ENCODE data around the gene SUSD5.
"Not testable (repeated sequence)": the region's sequence is repeated elsewhere in the genome, so short reads cannot be mapped to it uniquely, and the experiment has no call there.

Gene SUSD5

DNA sequence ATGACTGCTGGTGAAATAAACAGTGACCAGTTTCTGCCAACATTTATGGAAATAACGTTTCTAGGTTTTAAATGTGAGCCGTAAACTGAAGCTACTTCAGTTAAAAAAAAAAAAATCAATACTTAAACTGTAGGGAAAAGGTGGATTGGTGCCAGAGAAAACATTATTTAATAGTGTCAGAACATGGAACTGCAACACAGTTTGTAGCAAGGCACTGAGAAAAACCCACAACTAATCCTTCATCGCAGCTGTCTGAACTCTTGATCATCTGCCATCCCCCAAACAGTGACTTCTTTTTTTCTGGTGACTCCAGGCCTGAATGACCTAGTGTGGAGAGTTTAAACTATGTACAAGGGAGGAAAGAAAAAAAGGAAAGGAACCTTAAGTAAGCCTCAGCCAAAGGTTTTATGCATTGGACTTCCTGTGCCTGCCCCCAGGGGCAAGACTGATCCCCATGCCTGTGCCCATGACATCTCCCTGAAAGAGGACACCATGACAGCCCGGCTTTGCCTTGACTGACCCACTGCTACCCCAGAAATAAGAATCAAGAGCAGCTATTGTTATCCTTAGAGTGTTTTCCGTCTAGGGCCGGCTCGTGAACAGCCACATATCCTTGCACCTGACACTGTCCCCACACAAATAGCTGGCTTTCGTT lies 71.7 kb downstream of the SUSD5 start:
- DNase-seq, result no peak

DNA sequence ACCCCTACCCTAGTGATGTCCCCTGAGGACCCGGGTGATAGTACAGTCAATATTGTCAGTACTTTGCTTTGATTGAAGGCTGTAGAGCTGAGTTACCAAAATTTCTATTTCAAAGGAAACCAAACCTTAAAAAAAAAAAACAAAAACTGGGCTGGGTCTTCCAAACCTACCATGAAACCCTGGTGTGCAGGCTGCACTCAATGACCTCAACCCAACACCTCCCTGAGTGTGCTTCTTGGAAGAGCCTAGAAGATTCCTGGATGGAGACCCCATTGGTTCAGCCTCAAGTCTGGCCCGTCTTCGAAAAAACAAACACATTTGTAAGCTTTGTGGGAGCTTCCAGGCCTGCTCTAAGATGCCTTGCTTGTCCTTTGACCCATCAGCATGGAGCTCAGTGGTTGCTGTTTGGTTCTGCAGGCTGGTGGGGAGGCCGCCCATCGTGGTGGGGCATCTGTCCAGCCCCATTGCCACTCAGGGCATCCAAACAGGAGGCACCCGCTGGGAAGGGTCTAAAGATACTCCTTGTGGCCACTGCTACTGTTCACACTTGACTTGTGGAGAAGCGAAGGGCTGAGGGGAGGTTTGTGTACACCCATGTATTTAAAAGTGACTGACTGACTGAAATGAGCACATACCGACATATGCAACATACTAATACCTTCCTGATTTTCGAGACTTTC lies 72.6 kb downstream of the SUSD5 start:
- DNase-seq, result no peak

DNA sequence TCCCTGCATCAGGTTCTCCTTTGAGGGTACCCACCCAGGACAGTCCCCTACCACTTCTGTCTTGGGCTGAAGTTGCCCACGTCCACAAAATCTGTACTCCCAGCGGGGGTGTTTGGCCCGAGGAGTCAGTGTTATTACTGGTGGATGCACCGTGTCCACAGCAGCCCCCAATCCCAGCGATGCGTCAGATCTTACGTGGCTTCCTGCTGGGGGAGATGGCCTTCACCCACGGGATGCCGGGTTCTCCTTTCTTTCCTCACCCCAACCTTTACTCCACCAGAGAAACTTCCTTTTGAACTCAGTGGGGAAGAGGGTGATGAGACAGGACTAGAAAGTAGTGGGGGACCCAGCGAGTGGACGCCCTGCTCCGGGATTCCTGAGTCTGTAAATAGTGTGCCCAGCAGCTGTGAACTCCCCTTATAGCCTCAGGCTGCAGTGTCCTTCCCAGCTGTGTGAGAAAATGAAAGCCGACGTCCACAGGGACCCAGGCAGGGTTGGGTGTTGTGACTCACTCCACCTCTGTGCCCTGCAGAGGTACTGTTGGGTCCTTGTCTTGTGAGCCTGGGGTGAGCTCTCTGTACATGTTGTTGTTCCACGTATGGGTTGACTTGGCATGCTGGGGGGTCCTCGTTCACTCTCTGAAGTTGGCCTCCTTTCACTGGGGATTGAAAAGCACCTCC lies 73.2 kb downstream of the SUSD5 start:
- no peak for DNase-seq

DNA sequence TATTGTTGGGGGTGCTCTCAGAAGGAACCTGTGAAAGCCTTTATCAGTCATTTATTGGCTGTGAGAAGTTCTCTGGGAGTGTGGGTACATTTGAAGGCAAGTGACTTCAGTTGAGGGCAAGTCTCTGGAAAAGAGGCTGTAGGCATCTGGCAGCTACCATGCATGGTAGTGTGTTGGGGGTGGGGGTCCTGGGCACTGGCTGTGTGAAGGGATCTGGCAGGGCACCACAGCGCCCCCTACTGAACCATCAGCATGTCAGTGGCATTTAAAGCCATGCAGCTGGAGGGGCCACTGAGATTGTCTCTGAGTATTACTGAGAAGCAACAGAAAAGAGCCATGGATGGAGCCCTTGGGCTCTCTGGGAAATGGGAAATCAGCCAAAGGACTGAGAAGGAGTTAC lies 74.2 kb downstream of the SUSD5 start:
- no peak for DNase-seq

DNA sequence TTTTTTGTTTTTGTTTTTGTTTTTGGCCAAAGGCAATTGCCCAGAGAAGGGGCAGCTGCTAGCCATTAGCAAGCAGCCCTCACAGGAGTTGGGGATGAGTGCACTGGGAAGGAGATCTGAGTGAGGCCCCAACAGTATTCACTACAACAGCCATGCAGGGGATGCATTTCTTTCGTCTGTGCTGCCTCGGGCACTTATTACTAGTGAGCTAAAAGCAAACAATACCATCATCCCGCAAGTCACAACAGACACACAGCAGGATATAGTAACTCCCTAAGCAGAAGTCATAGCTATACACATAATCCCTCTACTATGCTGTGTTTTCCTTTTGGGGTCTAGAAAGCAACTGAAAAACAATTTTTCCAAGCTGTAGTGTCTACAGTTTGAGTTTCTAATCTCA lies 77.6 kb downstream of the SUSD5 start:
- no peak for DNase-seq

DNA sequence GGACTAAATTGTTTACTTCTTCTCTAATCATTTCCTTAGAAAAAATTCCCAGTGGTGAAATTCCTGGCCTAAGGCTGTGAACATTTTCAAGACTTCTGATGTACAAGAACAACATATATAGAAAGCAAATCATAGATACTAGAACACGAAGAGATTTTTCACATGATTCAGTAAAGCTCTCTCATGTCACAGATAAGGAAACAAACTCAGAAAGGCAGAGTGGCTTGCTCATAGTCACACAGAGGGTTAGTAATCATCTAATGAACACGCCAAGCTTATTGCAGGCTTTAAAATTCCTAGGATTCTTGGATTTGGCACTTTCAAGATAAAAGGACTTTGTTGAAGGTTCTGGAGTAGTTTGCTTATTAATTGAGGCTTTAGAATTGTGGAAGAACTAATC lies 78.6 kb downstream of the SUSD5 start:
- no peak for DNase-seq

DNA sequence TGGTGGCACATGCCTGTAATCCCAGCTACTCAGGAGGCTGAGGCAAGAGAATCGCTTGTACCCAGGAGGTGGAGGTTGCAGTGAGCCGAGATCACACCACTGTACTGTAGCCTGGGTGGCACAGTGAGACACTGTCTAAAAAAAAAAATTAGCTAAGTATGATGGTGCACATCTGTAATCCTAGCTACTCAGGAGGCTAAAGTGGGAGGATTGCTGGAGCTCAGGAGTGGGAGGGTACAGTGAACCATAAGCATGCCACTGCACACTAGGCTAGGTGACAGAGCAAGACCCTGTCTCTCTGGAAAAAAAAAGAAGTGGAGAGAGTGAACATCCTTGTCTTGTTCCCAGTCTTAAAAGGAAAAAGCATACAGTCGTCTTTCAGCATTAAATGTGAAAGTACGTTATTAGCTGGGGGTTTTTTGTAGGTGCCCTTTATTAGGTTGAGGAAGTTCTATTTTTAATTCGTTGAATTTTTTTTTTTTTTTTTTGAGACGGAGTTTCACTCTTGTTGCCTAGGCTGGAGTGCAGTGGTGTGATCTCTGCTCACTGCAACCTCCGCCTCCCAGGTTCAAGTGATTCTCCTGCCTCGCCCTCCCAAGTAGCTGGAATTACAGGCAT lies 79.5 kb downstream of the SUSD5 start:
- DNase-seq, result not testable (repeated sequence)

DNA sequence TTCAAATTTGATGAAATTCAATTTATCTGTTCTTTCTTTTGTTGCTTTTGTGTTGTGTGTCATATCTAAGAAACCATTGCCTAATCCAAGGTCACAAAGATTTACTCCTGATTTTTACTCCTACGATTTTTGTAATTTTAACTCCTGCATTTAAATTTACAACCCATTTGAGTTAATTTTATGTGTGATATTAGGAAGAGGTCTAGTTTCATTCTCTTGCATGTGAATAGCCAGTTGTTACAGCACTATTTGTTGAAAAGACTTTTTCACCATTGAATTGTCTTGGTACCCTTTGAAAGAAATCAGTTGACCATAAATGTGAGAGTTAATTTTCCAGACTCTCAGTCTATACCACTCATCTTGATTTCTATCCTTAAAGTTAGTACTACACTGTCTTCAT lies 80.9 kb downstream of the SUSD5 start:
- DNase-seq, result no peak

DNA sequence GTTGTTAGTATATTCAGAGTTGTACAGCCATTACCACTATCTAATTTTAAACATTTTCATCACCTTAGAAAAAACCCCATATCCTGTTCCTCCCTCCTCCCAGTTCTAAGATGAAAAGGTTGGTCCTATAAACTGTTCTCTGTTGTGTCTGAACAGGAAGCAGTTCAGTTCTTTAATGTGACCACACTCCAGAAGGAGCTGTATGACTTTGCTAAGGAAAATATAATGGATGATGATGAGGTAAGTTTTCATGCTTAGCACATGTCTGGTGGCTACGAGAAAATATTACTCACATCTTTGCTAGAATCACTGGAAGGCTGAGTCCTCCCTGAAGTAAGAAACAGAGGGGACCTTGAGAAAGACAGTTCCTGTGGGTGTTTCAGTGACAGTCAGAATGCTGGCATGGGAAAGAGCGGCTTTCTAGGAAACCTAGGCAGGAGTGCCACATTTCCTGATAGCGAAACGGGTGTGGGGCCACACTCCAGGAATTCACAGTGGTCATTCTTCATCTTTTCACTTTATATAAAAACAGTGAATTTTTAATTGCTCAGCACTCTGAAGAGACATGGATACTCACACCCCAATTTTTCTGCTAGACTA lies 84.5 kb downstream of the SUSD5 start:
- no peak for DNase-seq

DNA sequence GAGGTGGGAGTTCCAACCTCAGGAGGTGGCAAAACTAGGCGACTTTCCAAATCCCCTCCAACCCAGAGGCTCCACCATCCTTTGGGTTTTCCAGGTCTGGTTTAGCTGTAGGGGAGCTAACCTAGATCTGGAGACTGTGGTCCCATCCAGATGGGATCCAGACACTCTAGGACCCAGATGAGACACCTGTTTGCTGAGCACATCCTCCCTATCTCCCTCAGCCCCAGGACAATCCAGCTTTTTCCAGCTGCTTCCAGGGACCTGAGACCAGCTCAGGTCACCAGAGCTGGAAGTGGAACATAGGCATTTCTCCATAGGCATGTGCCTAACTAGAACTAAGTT lies 86.6 kb downstream of the SUSD5 start:
- DNase-seq, result no peak

DNA sequence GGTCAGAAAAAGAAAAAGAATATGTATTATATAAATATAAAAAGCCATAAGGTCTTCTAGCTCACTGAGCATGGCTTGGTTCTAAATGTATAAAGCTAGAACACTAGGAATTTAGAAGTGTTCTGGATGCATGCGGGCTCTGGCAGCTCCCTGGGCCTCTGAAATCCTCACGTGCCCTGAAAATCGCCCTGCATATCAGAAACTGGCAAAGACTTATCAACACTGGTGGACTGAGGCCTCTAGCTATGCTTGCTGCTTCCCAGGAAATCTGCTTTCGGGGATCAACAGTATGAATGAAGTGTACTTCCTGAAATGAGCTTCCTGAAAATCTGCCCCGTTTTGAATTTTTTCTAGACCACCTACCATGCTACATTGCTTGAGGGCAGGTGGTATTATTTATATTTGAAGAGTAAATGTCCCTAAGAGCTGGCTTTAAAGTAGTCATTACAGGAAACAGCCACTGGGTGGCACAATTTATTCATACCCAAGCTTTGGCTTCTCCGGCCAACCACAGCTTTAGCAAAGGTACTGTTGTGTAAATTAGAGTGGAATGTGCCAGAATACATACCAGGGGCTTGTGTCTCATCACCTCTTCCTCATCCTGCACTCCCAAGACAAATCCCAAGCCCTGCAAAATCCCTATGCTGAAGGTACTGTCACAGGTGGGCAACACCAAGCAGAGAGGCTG lies 87.1 kb downstream of the SUSD5 start:
- no peak for DNase-seq

DNA sequence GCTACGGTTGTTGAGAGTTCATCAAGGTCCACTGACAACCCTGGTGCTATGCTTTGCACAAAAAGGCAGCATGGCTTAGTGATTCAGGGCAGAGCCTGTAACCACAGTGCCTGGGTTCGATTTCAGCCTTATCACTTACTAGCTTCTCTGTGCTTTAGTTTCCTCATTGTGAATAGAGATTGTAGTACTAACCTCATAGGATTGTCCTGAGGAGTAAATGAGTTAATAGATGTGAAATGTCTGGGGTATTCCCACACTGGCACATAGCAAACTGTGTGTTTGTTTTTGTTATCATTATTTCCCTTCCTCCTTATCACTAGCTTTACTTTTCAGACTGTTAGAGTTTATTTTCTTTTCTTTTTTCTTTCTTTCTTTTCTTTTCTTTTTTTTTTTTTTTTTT lies 88.5 kb downstream of the SUSD5 start:
- DNase-seq, result no peak

DNA sequence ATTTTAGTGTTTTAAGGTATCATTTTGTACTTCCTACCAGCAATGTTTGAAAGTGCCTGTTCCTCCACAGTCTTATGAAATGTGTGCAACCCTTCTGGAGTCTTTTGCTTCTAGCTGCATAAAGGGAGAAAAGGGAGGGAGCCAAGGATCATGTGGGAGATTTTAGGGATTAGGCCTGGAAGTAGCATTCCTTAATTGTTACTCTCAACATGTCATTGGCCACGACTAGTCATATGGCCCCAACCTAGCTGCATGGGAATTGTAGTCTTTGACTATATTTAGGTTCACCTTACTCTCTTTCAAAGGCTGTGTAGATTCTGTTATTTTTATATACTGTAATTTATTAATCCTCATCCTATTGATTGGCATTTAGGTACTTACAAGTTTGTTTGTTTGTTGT lies 89.9 kb downstream of the SUSD5 start:
- DNase-seq, result no peak

DNA sequence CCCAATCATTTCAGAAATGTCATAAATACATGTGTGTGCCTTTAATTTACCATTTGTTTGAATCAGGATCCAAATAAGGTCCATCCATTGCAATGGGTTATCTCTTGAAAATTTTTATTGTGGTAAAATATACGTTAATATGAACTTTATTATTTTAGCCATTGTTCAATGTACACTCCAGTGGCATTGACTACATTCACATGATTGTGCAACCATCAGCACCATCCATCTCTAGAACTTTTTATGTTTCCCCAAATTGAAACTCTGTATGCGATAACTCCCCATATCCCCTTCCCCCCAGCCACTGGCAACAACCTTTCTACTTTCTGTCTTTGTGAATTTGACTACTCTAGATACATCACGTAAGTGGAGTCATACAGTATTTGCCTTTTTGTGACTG lies 92.8 kb downstream of the SUSD5 start:
- no peak for DNase-seq

DNA sequence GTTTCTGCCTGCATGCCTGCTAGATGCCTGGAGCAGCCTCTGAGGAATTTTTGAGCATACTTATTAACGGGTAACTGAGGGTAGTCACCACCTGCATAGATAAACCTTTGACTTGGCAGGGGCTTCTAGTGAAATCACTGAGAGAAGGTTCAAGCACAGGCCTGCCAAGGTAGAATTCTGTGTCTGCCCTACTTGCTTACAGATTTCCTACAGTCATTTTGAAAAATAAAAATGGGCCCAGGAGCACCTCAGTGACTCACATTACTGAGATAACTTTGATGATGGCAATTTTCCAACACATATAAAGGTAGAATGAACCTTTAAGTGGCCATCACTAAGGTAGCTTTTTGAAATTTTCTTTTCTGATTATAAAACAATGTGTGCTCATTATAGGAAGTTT lies 94.0 kb downstream of the SUSD5 start:
- DNase-seq, result no peak

DNA sequence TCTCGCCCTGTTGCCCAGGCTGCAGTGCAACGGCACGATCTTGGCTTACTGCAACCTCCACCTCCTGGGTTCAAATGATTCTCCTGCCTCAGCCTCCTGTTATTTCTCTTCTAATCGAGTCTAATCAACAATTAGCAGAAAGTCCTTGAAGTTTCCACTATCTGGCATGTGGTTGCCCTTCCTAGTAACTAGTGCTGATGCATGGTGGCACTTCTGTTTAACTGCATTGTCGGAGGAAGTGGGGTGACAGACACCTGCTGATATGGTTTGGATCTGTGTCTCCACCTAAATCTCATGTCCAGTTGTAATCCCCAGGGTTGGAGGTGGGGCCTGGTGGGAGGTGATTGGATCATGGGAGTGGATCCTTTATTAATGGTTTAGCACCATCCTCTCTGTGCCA lies 95.6 kb downstream of the SUSD5 start:
- no peak for DNase-seq

DNA sequence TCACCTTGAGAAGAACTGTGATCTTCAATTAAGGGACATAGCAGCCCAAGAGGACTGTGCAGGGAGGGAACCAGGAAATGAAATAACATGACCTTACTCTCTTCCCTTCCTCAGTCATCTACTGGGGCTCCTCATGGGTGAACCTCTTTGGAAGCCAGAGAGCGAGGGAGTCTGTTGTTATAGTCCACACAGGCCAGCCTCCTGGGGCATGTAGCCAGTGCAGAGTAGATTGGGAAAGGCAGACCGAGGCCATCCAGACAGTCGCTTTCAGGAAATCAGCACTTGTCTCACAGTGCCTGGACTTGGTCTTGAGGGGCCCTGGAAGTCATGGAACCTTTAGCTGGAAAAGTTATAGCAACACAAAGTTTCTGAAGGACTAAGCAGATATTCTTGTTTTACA lies 98.7 kb downstream of the SUSD5 start:
- DNase-seq, result no peak

DNA sequence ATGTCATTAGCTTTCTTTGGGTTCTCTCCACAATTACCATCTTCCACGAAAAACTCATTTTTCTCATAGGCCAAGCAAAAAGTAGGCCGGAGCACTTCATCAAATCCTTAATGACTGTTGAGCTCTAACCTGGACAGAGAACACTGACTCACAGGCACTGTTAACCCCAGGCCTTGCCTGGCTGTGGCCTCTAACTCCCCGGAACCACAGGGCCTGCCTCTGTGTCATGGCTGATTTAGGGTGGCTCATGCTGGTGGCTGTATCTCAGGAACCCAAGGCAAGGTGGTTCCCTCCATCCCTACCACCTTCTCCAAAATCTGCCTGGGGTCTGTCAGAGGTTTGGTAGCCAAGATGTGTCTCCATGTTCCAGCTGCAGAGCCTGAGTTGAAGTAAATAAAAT lies 101.1 kb downstream of the SUSD5 start:
- DNase-seq, result no peak

DNA sequence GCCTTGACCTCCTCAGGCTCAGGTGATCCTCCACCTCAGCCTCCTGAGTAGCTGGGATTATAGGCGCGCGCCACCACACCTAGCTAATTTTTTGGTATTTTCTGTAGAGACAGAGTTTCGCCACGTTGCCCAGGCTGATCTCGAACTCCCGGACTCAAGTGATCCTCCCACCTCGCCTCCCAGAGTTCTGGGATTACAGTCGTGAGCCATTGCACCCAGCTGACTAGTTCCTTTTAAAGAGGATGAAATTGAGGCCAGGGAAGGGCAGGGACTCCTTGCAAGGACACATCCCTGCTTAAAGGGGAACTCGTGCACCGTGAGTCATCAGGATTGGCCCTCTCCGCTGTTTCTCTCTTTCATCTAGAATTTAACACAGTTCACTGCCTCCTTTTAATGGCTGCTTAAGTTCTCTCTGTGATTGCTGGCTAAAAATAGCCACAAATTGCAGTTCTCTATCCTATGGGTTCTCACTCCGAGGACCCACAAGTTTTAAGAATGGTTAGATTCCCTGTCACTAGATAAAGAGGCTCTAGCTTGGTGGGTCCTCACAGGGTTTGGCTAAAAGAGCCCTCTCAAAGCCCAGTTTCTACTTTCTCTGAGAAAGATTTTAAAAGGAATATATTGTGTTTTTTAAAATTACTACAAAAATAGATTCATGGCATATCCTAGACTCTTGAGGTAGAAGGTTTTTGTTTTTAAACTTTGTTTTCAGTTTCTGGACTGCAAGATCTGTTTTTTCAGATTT lies 103.4 kb downstream of the SUSD5 start:
- no peak for DNase-seq

DNA sequence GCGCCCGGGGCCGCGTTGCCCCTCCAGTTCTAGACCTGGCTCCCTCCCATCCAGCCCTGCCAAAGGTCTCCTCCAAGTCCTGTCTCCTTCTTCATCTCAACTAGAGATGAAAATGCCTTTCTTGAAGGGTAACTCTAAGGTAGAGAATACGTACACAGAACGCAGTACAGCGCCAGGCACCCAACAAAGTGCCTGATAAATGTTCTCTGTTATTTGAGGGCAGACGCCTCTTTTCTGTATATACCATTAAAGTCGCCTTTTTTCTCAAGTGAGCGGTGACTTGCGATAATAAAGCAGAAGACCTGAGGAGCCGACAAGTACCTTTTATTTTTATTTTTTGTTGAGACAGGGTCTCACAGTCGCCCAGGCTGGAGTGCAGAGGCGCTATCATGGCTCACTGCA lies 104.0 kb downstream of the SUSD5 start:
- DNase-seq, result no peak

DNA sequence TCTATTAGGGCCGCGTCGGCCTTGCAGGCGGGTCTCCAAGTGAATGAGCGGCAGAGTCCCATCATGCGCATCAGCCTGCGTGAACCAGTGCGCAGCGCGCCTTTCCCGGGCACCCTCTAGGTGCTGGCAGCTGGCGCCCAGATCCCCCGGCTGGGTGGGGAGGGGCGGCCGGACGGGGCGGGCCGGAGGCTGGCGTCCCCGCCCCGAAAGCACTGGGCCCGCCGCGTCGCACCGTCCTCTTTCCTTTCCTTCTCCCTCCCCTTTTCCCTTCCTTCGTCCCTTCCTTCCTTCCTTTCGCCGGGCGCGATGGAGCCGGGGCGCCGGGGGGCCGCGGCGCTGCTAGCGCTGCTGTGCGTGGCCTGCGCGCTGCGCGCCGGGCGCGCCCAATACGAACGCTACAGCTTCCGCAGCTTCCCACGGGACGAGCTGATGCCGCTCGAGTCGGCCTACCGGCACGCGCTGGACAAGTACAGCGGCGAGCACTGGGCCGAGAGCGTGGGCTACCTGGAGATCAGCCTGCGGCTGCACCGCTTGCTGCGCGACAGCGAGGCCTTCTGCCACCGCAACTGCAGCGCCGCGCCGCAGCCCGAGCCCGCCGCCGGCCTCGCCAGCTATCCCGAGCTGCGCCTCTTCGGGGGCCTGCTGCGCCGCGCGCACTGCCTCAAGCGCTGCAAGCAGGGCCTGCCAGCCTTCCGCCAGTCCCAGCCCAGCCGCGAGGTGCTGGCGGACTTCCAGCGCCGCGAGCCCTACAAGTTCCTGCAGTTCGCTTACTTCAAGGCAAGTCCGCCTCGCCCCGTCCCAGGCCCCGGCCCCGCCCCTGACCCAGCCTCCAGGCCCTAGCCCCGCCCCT lies 104.6 kb downstream of the SUSD5 start, which contains the start of gene CRTAP:
Gene CRTAP (plus strand): TSS at position 243 of the 850 bp plus-strand sequence. CDS start 64 bp downstream, at position 307.
- no peak for DNase-seq
